NT2/D1 (cell line): ENCODE data around the gene RIMBP2.

Experiments used
- SUZ12 ChIP-seq: IDR thresholded peaks from 2 replicates; pipeline ENCODE4 v1.6.1; 2011; ENCODE audit not compliant: insufficient read length, insufficient read depth; ENCODE audit errors: extremely low read depth
- YY1 ChIP-seq: IDR thresholded peaks from 2 replicates; pipeline ENCODE4 v1.6.1; 2011; ENCODE audit not compliant: insufficient read length, insufficient read depth
- ZNF274 ChIP-seq: IDR thresholded peaks from 2 replicates; pipeline ENCODE4 v1.6.1; 2011; ENCODE audit warnings: mild to moderate bottlenecking, low read depth, low read length

- TF ChIP-seq SUZ12 (no peak), YY1 (no peak), ZNF274 (no peak)
Observed at GRCh38 chr12:130477701-130478100, 238.4 kb downstream of the RIMBP2 start.
